Cardiac fibroblast (primary cell): Measurements from ENCODE around the gene DNTTIP2.

Experiments
- DNase-seq, 2 donors: peaks; one replicate each; pipeline versions ENCODE4 v3.0.0 to v3.0.0-alpha.2; 2010; ENCODE audit warnings: low read depth in 2 of 2
- H3K4me3 ChIP-seq, 2 donors: replicated peaks in 1 of 2; 1 replicate in 1 of 2; 2 replicates in 1 of 2; pipeline ENCODE4 v1.5.1; 2011; ENCODE audit warnings: low read depth in 2 of 2, low read length in 2 of 2, mild to moderate bottlenecking in 2 of 2, moderate library complexity in 1 of 2
- TF ChIP-seq, protein P1 (sequence below): IDR thresholded peaks from one replicate; pipeline ENCODE4 v1.5.1; 2011; ENCODE audit warnings: low read depth, mild to moderate bottlenecking, low read length, inconsistent platforms

Gene DNTTIP2

DNA sequence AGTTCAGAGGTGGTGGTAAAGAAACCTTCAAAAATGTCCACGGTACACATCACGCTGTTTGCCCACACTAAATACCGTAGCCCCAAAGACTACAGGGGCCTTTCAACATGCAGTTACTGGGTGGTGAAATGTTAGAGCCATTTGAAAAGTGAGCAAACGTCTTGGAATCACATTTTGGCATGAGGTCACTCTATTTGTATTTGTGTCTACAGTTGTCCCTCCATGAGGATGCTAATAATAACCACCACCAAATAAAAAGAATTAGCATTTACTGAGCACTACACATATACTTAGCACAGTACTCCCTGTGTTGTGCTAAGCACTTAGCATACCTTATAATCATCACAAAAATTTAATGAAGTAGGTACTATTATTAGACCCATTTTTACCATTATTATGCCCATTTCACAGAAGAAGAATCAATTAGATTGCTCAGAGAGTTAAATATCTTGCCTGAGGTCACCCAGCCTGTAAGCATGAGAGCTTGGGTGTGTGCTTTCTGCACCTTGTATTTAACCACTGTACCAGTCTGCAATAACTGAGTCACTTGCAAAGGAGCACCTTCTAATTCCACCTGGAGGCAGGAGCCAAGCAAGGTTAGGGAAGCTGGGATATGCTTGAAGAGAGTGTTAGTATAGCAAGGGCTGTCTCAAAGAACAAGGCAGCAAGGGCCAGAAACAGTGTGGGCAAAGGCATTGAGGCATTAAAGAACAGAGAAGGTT lies 57.4 kb downstream of the DNTTIP2 start:
- no peak overlapping the region for H3K4me3 ChIP-seq
- TF ChIP-seq, protein P1, sequence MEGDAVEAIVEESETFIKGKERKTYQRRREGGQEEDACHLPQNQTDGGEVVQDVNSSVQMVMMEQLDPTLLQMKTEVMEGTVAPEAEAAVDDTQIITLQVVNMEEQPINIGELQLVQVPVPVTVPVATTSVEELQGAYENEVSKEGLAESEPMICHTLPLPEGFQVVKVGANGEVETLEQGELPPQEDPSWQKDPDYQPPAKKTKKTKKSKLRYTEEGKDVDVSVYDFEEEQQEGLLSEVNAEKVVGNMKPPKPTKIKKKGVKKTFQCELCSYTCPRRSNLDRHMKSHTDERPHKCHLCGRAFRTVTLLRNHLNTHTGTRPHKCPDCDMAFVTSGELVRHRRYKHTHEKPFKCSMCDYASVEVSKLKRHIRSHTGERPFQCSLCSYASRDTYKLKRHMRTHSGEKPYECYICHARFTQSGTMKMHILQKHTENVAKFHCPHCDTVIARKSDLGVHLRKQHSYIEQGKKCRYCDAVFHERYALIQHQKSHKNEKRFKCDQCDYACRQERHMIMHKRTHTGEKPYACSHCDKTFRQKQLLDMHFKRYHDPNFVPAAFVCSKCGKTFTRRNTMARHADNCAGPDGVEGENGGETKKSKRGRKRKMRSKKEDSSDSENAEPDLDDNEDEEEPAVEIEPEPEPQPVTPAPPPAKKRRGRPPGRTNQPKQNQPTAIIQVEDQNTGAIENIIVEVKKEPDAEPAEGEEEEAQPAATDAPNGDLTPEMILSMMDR, result no peak
- peak; percentile 42 to 67 for DNase-seq

DNA sequence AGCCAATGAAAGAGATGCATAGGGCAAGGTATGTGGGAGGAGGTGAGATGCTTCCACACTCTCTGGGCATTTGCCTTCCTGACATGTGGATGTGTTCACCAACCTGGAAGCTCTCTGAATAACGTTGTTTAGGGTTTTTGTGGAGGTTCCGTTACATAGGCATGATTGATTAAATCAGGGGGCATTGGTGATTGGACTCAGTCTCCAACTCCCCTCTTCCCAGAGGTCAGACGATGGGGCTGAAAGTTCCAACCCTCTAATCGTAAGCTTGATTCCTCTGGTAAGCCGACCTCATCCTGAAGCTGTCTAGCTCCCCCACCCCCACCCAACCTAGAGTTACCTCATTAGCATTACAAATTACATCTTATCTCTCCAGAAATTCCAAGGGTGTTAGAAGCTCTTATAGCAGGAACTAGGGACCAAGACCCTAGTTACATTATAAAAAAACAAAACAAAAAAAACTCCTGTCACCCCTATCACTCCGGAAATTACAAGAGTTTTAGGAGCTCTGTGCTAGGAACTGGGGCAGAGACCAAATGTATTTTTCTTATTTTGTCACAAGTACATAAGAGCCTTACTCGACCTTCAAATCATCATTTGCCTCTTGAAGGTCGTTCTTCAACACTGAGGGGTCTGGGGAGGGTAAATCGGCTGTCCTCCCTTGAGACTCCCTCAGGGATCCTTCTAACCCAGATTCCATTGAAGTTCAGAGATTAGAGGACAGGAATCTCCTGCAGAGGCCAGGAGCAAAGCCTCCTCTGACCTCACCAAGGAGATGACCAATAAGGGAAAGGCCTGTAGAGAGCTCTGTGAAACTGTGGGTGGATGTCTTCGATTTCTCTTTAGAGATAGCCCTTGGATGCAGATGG lies 58.2 kb downstream of the DNTTIP2 start:
- DNase-seq, result peak in 1 of 2 donors; percentile 64
- H3K4me3 ChIP-seq, result no peak overlapping the region
- TF ChIP-seq, protein P1, result no peak

DNA sequence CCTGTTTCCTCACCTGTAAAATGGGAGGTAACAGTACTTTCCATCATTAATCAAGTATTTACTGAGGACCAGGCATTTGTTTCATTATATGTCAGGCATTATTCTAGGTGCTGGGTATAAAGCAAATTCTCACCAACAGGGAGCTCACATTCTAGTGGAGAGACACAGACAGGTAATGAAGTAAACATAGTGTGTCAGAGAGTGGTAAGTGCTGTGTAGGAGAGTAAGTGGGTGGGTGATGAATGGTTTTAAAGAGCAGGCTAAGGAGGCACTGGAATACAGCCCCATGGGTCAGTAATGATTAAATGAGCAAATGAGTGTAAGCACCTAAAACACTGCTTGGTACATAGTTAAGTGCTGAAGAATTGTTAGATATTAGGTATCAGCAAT lies 60.4 kb downstream of the DNTTIP2 start:
- TF ChIP-seq, protein P1, result no peak
- H3K4me3 ChIP-seq, result no peak overlapping the region
- no peak for DNase-seq

DNA sequence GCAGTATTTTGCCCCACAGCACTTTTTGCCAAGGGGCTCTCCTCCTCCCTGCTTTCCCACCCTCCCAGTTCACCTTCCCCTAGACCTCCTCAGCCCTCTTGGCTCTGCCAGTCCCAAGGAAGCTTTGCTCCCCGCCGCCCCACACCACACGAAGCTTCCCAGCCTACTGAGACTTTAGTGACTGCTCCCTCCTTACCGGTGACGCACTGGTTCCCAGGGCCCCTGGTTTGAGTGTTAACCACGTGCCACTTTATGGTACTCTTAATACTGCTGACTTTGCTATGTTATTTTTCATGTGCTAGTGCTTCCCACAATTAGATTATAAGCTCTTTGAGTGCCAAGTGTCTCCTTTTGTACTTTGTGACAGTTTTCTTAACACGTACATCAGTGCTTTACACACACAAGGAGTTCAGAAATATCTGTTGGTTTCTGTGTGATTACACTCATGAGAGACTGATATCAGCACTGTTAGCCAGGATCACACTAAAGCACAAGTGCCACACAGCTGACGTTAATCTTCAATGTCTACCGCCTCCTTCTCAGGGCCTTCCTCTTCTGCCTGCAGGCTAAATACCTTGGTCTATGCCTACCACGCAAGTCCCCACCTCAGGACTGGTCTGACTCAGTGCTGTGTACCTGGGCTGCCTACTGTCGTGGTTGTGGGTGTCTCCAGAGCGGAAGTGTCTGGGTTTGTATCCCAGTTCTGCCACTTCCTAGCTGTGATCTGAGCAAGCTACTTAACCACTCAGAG lies 61.0 kb downstream of the DNTTIP2 start:
- no peak for DNase-seq
- TF ChIP-seq, protein P1, result no peak
- no peak overlapping the region for H3K4me3 ChIP-seq

DNA sequence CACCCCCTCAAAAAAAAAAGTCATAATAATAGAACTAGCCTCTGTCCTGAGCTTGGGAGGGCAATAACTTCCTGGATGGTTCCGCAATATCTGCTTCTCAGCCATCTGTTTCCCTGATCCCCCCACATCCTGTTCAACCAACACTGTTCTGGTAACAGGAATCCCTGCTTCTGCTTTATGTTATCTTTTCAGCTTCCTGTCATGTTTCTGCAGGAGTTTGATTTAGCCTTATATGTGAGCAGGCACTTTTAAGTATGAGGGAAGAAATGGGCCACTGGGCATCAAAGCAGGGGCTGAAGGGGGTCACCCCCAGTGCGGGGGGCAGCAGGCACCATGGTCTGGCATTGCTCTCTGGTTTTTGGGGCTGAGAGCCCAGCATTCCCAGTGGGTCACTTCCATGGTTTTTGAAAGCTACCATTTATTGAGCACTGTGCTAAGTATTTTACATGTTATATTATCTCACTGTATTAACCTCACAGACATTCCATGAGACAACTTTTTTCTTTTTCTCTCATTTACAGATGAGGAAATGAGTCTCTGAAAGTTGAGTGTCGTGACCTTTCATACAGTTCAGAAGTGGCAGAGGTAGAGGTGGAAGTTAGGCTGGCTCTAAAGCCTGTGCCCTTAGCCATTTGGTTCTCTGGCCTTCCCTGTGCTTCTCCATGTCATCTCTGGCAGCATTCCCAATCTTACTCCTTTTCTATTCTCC lies 61.9 kb downstream of the DNTTIP2 start:
- peak; percentile 71 to 93 for DNase-seq
- H3K4me3 ChIP-seq, result no peak overlapping the region
- TF ChIP-seq, protein P1, result no peak
